HG03354 (cell line): ENCODE results near the gene NBEA.

Source experiments
- ATAC-seq: cut with Tn5 transposase; IDR thresholded peaks from one replicate; pipeline ENCODE4 v1.9.1; 2021; ENCODE audit warnings: mild to moderate bottlenecking; ENCODE audit not compliant: unreplicated experiment, poor library complexity, severe bottlenecking

Gene NBEA

GRCh38 chr13:35146686-35147085 is 204.6 kb downstream of the NBEA start:
- no peak for ATAC-seq

- no peak for ATAC-seq
Observed at GRCh38 chr13:35157143-35157755, 215.2 kb downstream of the NBEA start.

GRCh38 chr13:35159041-35159440 is 217.0 kb downstream of the NBEA start:
- ATAC-seq = no peak

- no peak for ATAC-seq
Observed at GRCh38 chr13:35160896-35161295, 218.8 kb downstream of the NBEA start.

GRCh38 chr13:35162420-35162819 is 220.3 kb downstream of the NBEA start:
- ATAC-seq = no peak

GRCh38 chr13:35163674-35164073 is 221.6 kb downstream of the NBEA start:
- peak; percentile 48 for ATAC-seq

- peak; percentile 83 for ATAC-seq
Observed at GRCh38 chr13:35164324-35164932, 222.4 kb downstream of the NBEA start.

GRCh38 chr13:35165205-35165604 is 223.1 kb downstream of the NBEA start:
- ATAC-seq = no peak

- no peak for ATAC-seq
Observed at GRCh38 chr13:35179494-35179893, 237.4 kb downstream of the NBEA start.

GRCh38 chr13:35179920-35180663 is 238.0 kb downstream of the NBEA start:
- no peak for ATAC-seq

GRCh38 chr13:35190241-35190640 is 248.2 kb downstream of the NBEA start:
- no peak for ATAC-seq

- ATAC-seq = no peak
Observed at GRCh38 chr13:35191883-35192282, 249.8 kb downstream of the NBEA start.

- no peak for ATAC-seq
Observed at GRCh38 chr13:35198613-35199200, 256.6 kb downstream of the NBEA start.

GRCh38 chr13:35208587-35208986 is 266.5 kb downstream of the NBEA start:
- ATAC-seq = no peak

GRCh38 chr13:35210261-35210660 is 268.2 kb downstream of the NBEA start:
- no peak for ATAC-seq

- no peak for ATAC-seq
Observed at GRCh38 chr13:35211949-35212348, 269.9 kb downstream of the NBEA start.

- no peak for ATAC-seq
Observed at GRCh38 chr13:35213911-35214310, 271.8 kb downstream of the NBEA start.

GRCh38 chr13:35216131-35216530 is 274.1 kb downstream of the NBEA start:
- ATAC-seq = no peak

- ATAC-seq = no peak
Observed at GRCh38 chr13:35219021-35219420, 277.0 kb downstream of the NBEA start.

- no peak for ATAC-seq
Observed at GRCh38 chr13:35225159-35225558, 283.1 kb downstream of the NBEA start.

GRCh38 chr13:35225582-35225981 is 283.5 kb downstream of the NBEA start:
- ATAC-seq = no peak
